Measurements from ENCODE around the gene STATH.

Gene STATH

GRCh38 chr4:69965628-69966027 is 30.1 kb upstream of the STATH start, which contains the start of gene CSN2:
TSS of gene CSN2 (minus strand) at chr4:69965728. CDS start at chr4:69960995, 4,733 bp downstream.
- no peaks in the 10 kb centered on the region for H3K9me3 ChIP-seq (ENCODE audit: insufficient read depth, low read depth, low read length)
- no peaks in the 10 kb centered on the region for H3K36me3 ChIP-seq (ENCODE audit: insufficient read depth, low read length)
- no peaks in the 10 kb centered on the region for H4K20me1 ChIP-seq (ENCODE audit: insufficient read depth, low read length, poor library complexity, severe bottlenecking)
- no peak within 1 kb of the TSS for H2AFZ ChIP-seq (ENCODE audit: low read length)
- no peak within 1 kb of the TSS for H3K4me3 ChIP-seq (ENCODE audit: low read length, poor library complexity, severe bottlenecking)
- H3K27me3 ChIP-seq (ENCODE audit: insufficient read depth, low read length, poor library complexity, severe bottlenecking): no peaks in the 10 kb centered on the region
- H3K9ac ChIP-seq (ENCODE audit: low read depth, low read length, poor library complexity, severe bottlenecking): no peak within 1 kb of the TSS
- no peaks in the 10 kb centered on the region for H3K4me1 ChIP-seq (ENCODE audit: insufficient read depth, low read length, poor library complexity, severe bottlenecking)
- H3K79me2 ChIP-seq (ENCODE audit: insufficient read depth, low read length): no peaks in the 10 kb centered on the region
- no peak within 1 kb of the TSS for H3K4me2 ChIP-seq (ENCODE audit: low read depth, low read length, poor library complexity, severe bottlenecking)
- no peaks in the 10 kb centered on the region for H3K9me2 ChIP-seq (replicated peaks; ENCODE audit: low read depth, low read length)
- TF ChIP-seq CTCF (conservative IDR thresholded peaks at IDR 0.05; ENCODE audit: low read length): no peak
- no peak for TF ChIP-seq EZH2phosphoT487 (IDR thresholded peaks at IDR 0.05; ENCODE audit: borderline replicate concordance)
- H3F3A ChIP-seq (ENCODE audit: low read depth): no peaks in the 10 kb centered on the region

- Histone ChIP-seq H3K27me3 (ENCODE audit: insufficient read depth, low read length, poor library complexity, severe bottlenecking) (no peaks in the 10 kb centered on the region), H3F3A (ENCODE audit: low read depth) (no peaks in the 10 kb centered on the region), H2AFZ (ENCODE audit: low read length) (no peak overlapping the region), H3K79me2 (ENCODE audit: insufficient read depth, low read length) (no peaks in the 10 kb centered on the region), H4K20me1 (ENCODE audit: insufficient read depth, low read length, poor library complexity, severe bottlenecking) (no peaks in the 10 kb centered on the region), H3K9ac (ENCODE audit: low read depth, low read length, poor library complexity, severe bottlenecking) (no peak overlapping the region), H3K4me1 (ENCODE audit: insufficient read depth, low read length, poor library complexity, severe bottlenecking) (no peaks in the 10 kb centered on the region), H3K4me3 (ENCODE audit: low read length, poor library complexity, severe bottlenecking) (no peak overlapping the region), H3K36me3 (ENCODE audit: insufficient read depth, low read length) (no peaks in the 10 kb centered on the region), H3K9me3 (ENCODE audit: insufficient read depth, low read depth, low read length) (no peaks in the 10 kb centered on the region), H3K4me2 (ENCODE audit: low read depth, low read length, poor library complexity, severe bottlenecking) (no peak overlapping the region), H3K9me2 (replicated peaks; ENCODE audit: low read depth, low read length) (no peaks in the 10 kb centered on the region)
- no peak for TF ChIP-seq EZH2phosphoT487 (IDR thresholded peaks at IDR 0.05; ENCODE audit: borderline replicate concordance)
- no peak for TF ChIP-seq CTCF (conservative IDR thresholded peaks at IDR 0.05; ENCODE audit: low read length)
Measured at GRCh38 chr4:69970071-69970470, 25.7 kb upstream of the STATH start.

GRCh38 chr4:69974631-69975030 is 21.1 kb upstream of the STATH start:
- Histone ChIP-seq H3K9me3 (ENCODE audit: insufficient read depth, low read depth, low read length) (no peaks in the 10 kb centered on the region), H3F3A (ENCODE audit: low read depth) (no peaks in the 10 kb centered on the region), H3K4me1 (ENCODE audit: insufficient read depth, low read length, poor library complexity, severe bottlenecking) (no peaks in the 10 kb centered on the region), H3K9me2 (replicated peaks; ENCODE audit: low read depth, low read length) (no peaks in the 10 kb centered on the region), H3K36me3 (ENCODE audit: insufficient read depth, low read length) (no peaks in the 10 kb centered on the region), H3K27me3 (ENCODE audit: insufficient read depth, low read length, poor library complexity, severe bottlenecking) (no peaks in the 10 kb centered on the region), H2AFZ (ENCODE audit: low read length) (no peak overlapping the region), H3K4me2 (ENCODE audit: low read depth, low read length, poor library complexity, severe bottlenecking) (no peak overlapping the region), H3K9ac (ENCODE audit: low read depth, low read length, poor library complexity, severe bottlenecking) (no peak overlapping the region), H3K79me2 (ENCODE audit: insufficient read depth, low read length) (no peaks in the 10 kb centered on the region), H4K20me1 (ENCODE audit: insufficient read depth, low read length, poor library complexity, severe bottlenecking) (no peaks in the 10 kb centered on the region), H3K4me3 (ENCODE audit: low read length, poor library complexity, severe bottlenecking) (no peak overlapping the region)
- TF ChIP-seq CTCF (conservative IDR thresholded peaks at IDR 0.05; ENCODE audit: low read length) (no peak), EZH2phosphoT487 (IDR thresholded peaks at IDR 0.05; ENCODE audit: borderline replicate concordance) (no peak)
